Testis (tissue), 3 donors: ENCODE results near the gene EFNA5. TPM values are rescaled to one million over a fixed set of nuclear protein-coding genes. Genes with fewer than 3 reads are reported as not detected.

ENCODE experiments used
- DNase-seq: peaks from one replicate; pipeline ENCODE4 v3.0.0-alpha.2; 2019
- H3K27ac ChIP-seq, 2 donors: fragments of 200-600 bp; sonication (generic); one replicate each; pipeline ENCODE4 v1.5.1; 2019
- H3K27me3 ChIP-seq: fragments of 200-600 bp; sonication (generic); one replicate; pipeline ENCODE4 v1.5.1; 2019
- H3K36me3 ChIP-seq: fragments of 200-600 bp; sonication (generic); one replicate; pipeline ENCODE4 v1.5.1; 2017; ENCODE audit warnings: low read depth; ENCODE audit errors: missing control alignments
- H3K4me1 ChIP-seq: fragments of 200-600 bp; sonication (generic); one replicate; pipeline ENCODE4 v1.5.1; 2019
- H3K4me3 ChIP-seq, 2 donors: fragments of 200-600 bp; sonication (generic); one replicate each; pipeline ENCODE4 v1.5.1; 2017 to 2019
- H3K9me3 ChIP-seq: fragments of 200-600 bp; sonication (generic); one replicate; pipeline ENCODE4 v1.5.1; 2017
- CTCF ChIP-seq, 3 experiments: fragments of 450-650 bp in 2 of 3; fragments of 200-600 bp in 1 of 3; sonication (generic) in 1 of 3; IDR thresholded peaks; one replicate each; pipeline ENCODE4 v1.5.1; 2016 to 2019; ENCODE audit warnings: antibody characterized with exemption in 3 of 3, mild to moderate bottlenecking in 2 of 3, moderate library complexity in 1 of 3
- POLR2A ChIP-seq: fragments of 450-650 bp; IDR thresholded peaks from one replicate; pipeline ENCODE4 v1.6.1; 2017; ENCODE audit warnings: antibody characterized with exemption, mild to moderate bottlenecking, moderate library complexity
- WGBS, 2 donors: methylation state at CpG; one replicate each; pipeline ENCODE4 v1.1.5; 2018; 5-methylcytosine and 5-hydroxymethylcytosine counted together
- intact Hi-C: fragments of 100-400 bp; cut with DNase I; formaldehyde crosslinking; loops from one replicate; pipeline ENCODE4 v1.15.1; 2023; ENCODE audit warnings: low total_unique reads
- polyA plus RNA-seq: library from polyadenylated mRNA; stranded (reverse); fragments of 350-450 nt; fragmentation: Illumina TruSeq; extraction: RNeasy Lipid Tissue Mini Kit (QIAGEN cat#74804); gene quantifications from one replicate; pipeline ENCODE4 v1.2.3, GENCODE V29; 2014; ENCODE audit warnings: low read depth, low replicate concordance; ENCODE audit not compliant: insufficient read depth
- total RNA-seq, 2 donors: library from RNA; depleted of rRNA; stranded (reverse); fragments of >200 nt; gene quantifications; one replicate each; pipeline ENCODE4 v1.2.3, GENCODE V29; 2016

The EFNA5 gene
- total and polyA plus RNA-seq, 3 donors from 2014 or later = 2.6 to 5.4 (median 3.5) TPM

- TF ChIP-seq POLR2A (no peak), CTCF (IDR thresholded peaks at IDR 0.05) (no peak)
- WGBS, 2 donors = 94% methylated on average over 3 of the region's 3 CpGs
- no peaks in the 10 kb centered on the region for H3K36me3 ChIP-seq
- intact Hi-C loops = no loop called here
- no peaks in the 10 kb centered on the region for H3K4me1 ChIP-seq
- no peak overlapping the region for H3K4me3 ChIP-seq
- H3K9me3 ChIP-seq = no peaks in the 10 kb centered on the region
- H3K27ac ChIP-seq = no peak overlapping the region
- H3K27me3 ChIP-seq = no peaks in the 10 kb centered on the region
- no peak for DNase-seq
These were observed 52.5 kb downstream of the EFNA5 start for GRCh38 chr5:107618242-107618641.

GRCh38 chr5:107617052-107617451 lies 53.7 kb downstream of the EFNA5 start:
- no peaks in the 10 kb centered on the region for H3K36me3 ChIP-seq
- intact Hi-C loops = no loop called here
- no peak overlapping the region for H3K4me3 ChIP-seq
- 87 to 94% methylated on average over 1 of the region's 1 CpG for WGBS, 2 donors
- H3K27ac ChIP-seq = no peak overlapping the region
- H3K4me1 ChIP-seq = no peaks in the 10 kb centered on the region
- TF ChIP-seq CTCF (IDR thresholded peaks at IDR 0.05) = no peak
- TF ChIP-seq POLR2A = no peak
- no peak for DNase-seq
- no peaks in the 10 kb centered on the region for H3K27me3 ChIP-seq
- H3K9me3 ChIP-seq = no peaks in the 10 kb centered on the region

- no peak for DNase-seq
- Histone ChIP-seq H3K36me3 (no peaks in the 10 kb centered on the region), H3K4me1 (no peaks in the 10 kb centered on the region), H3K4me3 (no peak overlapping the region), H3K27me3 (no peaks in the 10 kb centered on the region), H3K27ac (no peak overlapping the region), H3K9me3 (no peaks in the 10 kb centered on the region)
- intact Hi-C loops = no loop called here
- WGBS, 2 donors = 58 to 67% methylated on average over 4 of the region's 4 CpGs
- no peak for TF ChIP-seq POLR2A
- TF ChIP-seq CTCF (IDR thresholded peaks at IDR 0.05) = no peak
These were observed 54.5 kb downstream of the EFNA5 start for GRCh38 chr5:107616213-107616612.

- intact Hi-C loops = no loop called here
- no peak for DNase-seq
- H3K4me3 ChIP-seq = no peak overlapping the region
- no peaks in the 10 kb centered on the region for H3K27me3 ChIP-seq
- no peaks in the 10 kb centered on the region for H3K4me1 ChIP-seq
- no peaks in the 10 kb centered on the region for H3K9me3 ChIP-seq
- no peak for TF ChIP-seq POLR2A
- TF ChIP-seq CTCF (IDR thresholded peaks at IDR 0.05) = no peak
- H3K36me3 ChIP-seq = no peaks in the 10 kb centered on the region
- H3K27ac ChIP-seq = no peak overlapping the region
- 78 to 85% methylated on average over 7 of the region's 7 CpGs for WGBS, 2 donors
These were observed 55.4 kb downstream of the EFNA5 start for GRCh38 chr5:107615299-107615817.

- no peaks in the 10 kb centered on the region for H3K4me1 ChIP-seq
- no peak for DNase-seq
- 91 to 93% methylated on average over 1 of the region's 1 CpG for WGBS, 2 donors
These were observed 58.2 kb downstream of the EFNA5 start for GRCh38 chr5:107612541-107612940.

More at GRCh38 chr5:107612541-107612940, 58.2 kb downstream of the EFNA5 start:
- intact Hi-C loops = no loop called here
- Histone ChIP-seq H3K36me3 (no peaks in the 10 kb centered on the region), H3K27ac (no peak overlapping the region), H3K4me3 (no peak overlapping the region), H3K9me3 (no peaks in the 10 kb centered on the region), H3K27me3 (no peaks in the 10 kb centered on the region)
- no peak for TF ChIP-seq CTCF (IDR thresholded peaks at IDR 0.05)
- TF ChIP-seq POLR2A = no peak
